CD14-positive monocyte (primary cell): ENCODE data around the gene SCAMP3. TPM values are rescaled to one million over a fixed set of nuclear protein-coding genes. Genes with fewer than 3 reads are reported as not detected.

Experiments used
- DNase-seq, 3 donors: peaks; one replicate each; pipeline ENCODE4 v3.0.0-alpha.2; 2011 to 2022
- H2AFZ ChIP-seq: 2 replicates; pipeline ENCODE4 v1.6.0; 2012; ENCODE audit warnings: mild to moderate bottlenecking, low read depth, low read length, inconsistent platforms; ENCODE audit not compliant: insufficient read depth, poor library complexity, severe bottlenecking
- H3K27ac ChIP-seq, 2 donors: 1 replicate in 1 of 2; 2 replicates in 1 of 2; pipeline ENCODE4 v1.5.1; 2012 to 2013; ENCODE audit warnings: low read length in 2 of 2, control low read depth in 1 of 2, inconsistent platforms in 1 of 2, low read depth in 1 of 2, mild to moderate bottlenecking in 1 of 2
- H3K27me3 ChIP-seq, 2 donors: one replicate each; pipeline versions ENCODE4 v1.6.0 to v1.6.1; 2011 to 2013; ENCODE audit warnings: low read length in 2 of 2; ENCODE audit not compliant: control insufficient read depth in 2 of 2, insufficient read depth in 2 of 2
- H3K36me3 ChIP-seq, 2 donors: replicated peaks in 1 of 2; 1 replicate in 1 of 2; 2 replicates in 1 of 2; pipeline versions ENCODE4 v1.5.1 to v1.6.1; 2012 to 2013; ENCODE audit warnings: low read length in 2 of 2, control low read depth in 1 of 2, inconsistent platforms in 1 of 2, mild to moderate bottlenecking in 1 of 2; ENCODE audit not compliant: insufficient read depth in 2 of 2, control insufficient read depth in 1 of 2
- H3K4me1 ChIP-seq, 2 donors: 1 replicate in 1 of 2; 2 replicates in 1 of 2; pipeline versions ENCODE4 v1.5.1 to v1.6.1; 2012 to 2013; ENCODE audit warnings: low read length in 2 of 2, control low read depth in 1 of 2, inconsistent platforms in 1 of 2, mild to moderate bottlenecking in 1 of 2, moderate library complexity in 1 of 2; ENCODE audit not compliant: insufficient read depth in 2 of 2, control insufficient read depth in 1 of 2
- H3K4me2 ChIP-seq: replicated peaks from 2 replicates; pipeline ENCODE3; 2012; ENCODE audit warnings: low read length, moderate library complexity, mild to moderate bottlenecking; ENCODE audit not compliant: poor library complexity, severe bottlenecking; ENCODE audit errors: extremely low read depth
- H3K4me3 ChIP-seq, 3 experiments: fragments of 200-600 bp in 1 of 3; sonication (generic) in 1 of 3; replicated peaks in 1 of 3; 1 replicate in 2 of 3; 2 replicates in 1 of 3; pipeline ENCODE4 v1.5.1; 2011 to 2013; ENCODE audit warnings: low read length in 3 of 3, mild to moderate bottlenecking in 3 of 3, control low read depth in 2 of 3, low read depth in 2 of 3, inconsistent platforms in 1 of 3, moderate library complexity in 1 of 3
- H3K79me2 ChIP-seq: 2 replicates; pipeline ENCODE4 v1.6.0; 2012; ENCODE audit warnings: mild to moderate bottlenecking, control low read depth, inconsistent platforms, low read length, moderate library complexity; ENCODE audit not compliant: insufficient read depth
- H3K9ac ChIP-seq: 2 replicates; pipeline ENCODE4 v1.6.0; 2017; ENCODE audit warnings: low read length, mild to moderate bottlenecking; ENCODE audit not compliant: insufficient read depth, poor library complexity, severe bottlenecking
- H3K9me3 ChIP-seq, 2 donors: replicated peaks in 1 of 2; 1 replicate in 1 of 2; 2 replicates in 1 of 2; pipeline versions ENCODE4 v1.5.1 to v1.6.1; 2012 to 2013; ENCODE audit warnings: low read length in 2 of 2, control low read depth in 1 of 2; ENCODE audit not compliant: control insufficient read depth in 1 of 2, insufficient read depth in 1 of 2
- H4K20me1 ChIP-seq: 2 replicates; pipeline ENCODE4 v1.6.0; 2012; ENCODE audit warnings: mild to moderate bottlenecking, low read length, control low read depth, moderate library complexity; ENCODE audit not compliant: insufficient read depth
- H3K27ac Mint-ChIP-seq, 7 donors: one replicate each; pipeline ENCODE4 v1.8.0; 2020; ENCODE audit warnings: mild to moderate bottlenecking in 7 of 7, mixed read lengths in 7 of 7, moderate library complexity in 6 of 7, inconsistent platforms in 2 of 7
- H3K27me3 Mint-ChIP-seq, 3 donors: one replicate each; pipeline ENCODE4 v1.8.0; 2021 to 2022; ENCODE audit warnings: low read depth in 3 of 3, mild to moderate bottlenecking in 3 of 3, mixed read lengths in 3 of 3, moderate library complexity in 3 of 3, inconsistent platforms in 1 of 3
- H3K36me3 Mint-ChIP-seq, 2 donors: one replicate each; pipeline ENCODE4 v1.8.0; 2020; ENCODE audit warnings: mixed read lengths in 2 of 2, inconsistent platforms in 1 of 2, mild to moderate bottlenecking in 1 of 2
- H3K4me1 Mint-ChIP-seq: one replicate; pipeline ENCODE4 v1.8.0; 2020; ENCODE audit warnings: mild to moderate bottlenecking, mixed read lengths
- H3K4me3 Mint-ChIP-seq, 2 donors: one replicate each; pipeline ENCODE4 v1.8.0; 2020; ENCODE audit warnings: mild to moderate bottlenecking in 2 of 2, mixed read lengths in 2 of 2, moderate library complexity in 1 of 2
- H3K9me3 Mint-ChIP-seq, 7 donors: one replicate each; pipeline ENCODE4 v1.8.0; 2020 to 2022; ENCODE audit warnings: mixed read lengths in 7 of 7, mild to moderate bottlenecking in 6 of 7, moderate library complexity in 6 of 7, inconsistent platforms in 2 of 7
- CTCF ChIP-seq: fragments of 200-600 bp; IDR thresholded peaks from one replicate; pipeline ENCODE4 v1.8.0; 2022; ENCODE audit warnings: antibody characterized with exemption, mild to moderate bottlenecking
- WGBS: methylation state at CpG from one replicate; pipeline ENCODE4 v1.1.5; 2013; ENCODE audit warnings: missing lambda C conversion rate; ENCODE audit not compliant: insufficient coverage; 5-methylcytosine and 5-hydroxymethylcytosine counted together
- intact Hi-C, 2 donors: fragments of 100-400 bp; cut with micrococcal nuclease; formaldehyde crosslinking; loops; one replicate each; pipeline versions ENCODE4 v1.15.0 to v1.15.1; 2023
- polyA plus RNA-seq, 3 donors: library from polyadenylated mRNA; depleted of rRNA in 1 of 3; unstranded in 2 of 3; stranded (reverse) in 1 of 3; fragments of 300-500 nt in 2 of 3; fragments of >200 nt in 1 of 3; fragmentation: Illumina TruSeq in 2 of 3; gene quantifications; 1 replicate in 2 of 3; 2 replicates in 1 of 3; pipeline ENCODE4 v1.2.3, GENCODE V29; 2012 to 2021

Gene SCAMP3
- polyA plus RNA-seq, 3 donors = 54.9 to 69.8 (median 64.9) TPM

- H3K36me3 Mint-ChIP-seq = peaks cover 0 to 5% of the 10 kb centered on the region in 2 donors
- Histone ChIP-seq H3K4me1 (peaks cover 6 to 9% of the 10 kb centered on the region in 2 donors), H3K79me2 (no peaks in the 10 kb centered on the region), H3K9me3 (no peaks in the 10 kb centered on the region), H3K9ac (no peak overlapping the region), H3K4me3 (no peak overlapping the region), H3K27ac (no peak overlapping the region), H3K27me3 (peaks cover 17 to 44% of the 10 kb centered on the region in 2 donors), H4K20me1 (no peaks in the 10 kb centered on the region), H2AFZ (peak overlapping the region; percentile 35), H3K4me2 (no peak overlapping the region), H3K36me3 (no peaks in the 10 kb centered on the region)
- peaks cover 0 to 5% (median 3%) of the 10 kb centered on the region in 7 donors for H3K9me3 Mint-ChIP-seq
- WGBS = 20% methylated on average over 45 of the region's 47 CpGs
- H3K27ac Mint-ChIP-seq = no peak overlapping the region
- intact Hi-C loops = no loop called here
- peaks cover 10% of the 10 kb centered on the region for H3K4me1 Mint-ChIP-seq
- DNase-seq = no peak
- peaks cover 43 to 68% (median 56%) of the 10 kb centered on the region in 3 donors for H3K27me3 Mint-ChIP-seq
- no peak for TF ChIP-seq CTCF
- H3K4me3 Mint-ChIP-seq = peak overlapping the region in 1 of 2 donors; percentile 73
These were observed 33.2 kb upstream of the SCAMP3 start for GRCh38 chr1:155295183-155295941.

- H2AFZ ChIP-seq = peak overlapping the region; percentile 35
- H3K36me3 Mint-ChIP-seq = peaks cover 0 to 5% of the 10 kb centered on the region in 2 donors
- intact Hi-C loops = no loop called here
- H3K4me2 ChIP-seq = no peak overlapping the region
- peaks cover 17 to 44% of the 10 kb centered on the region in 2 donors for H3K27me3 ChIP-seq
- H3K27ac Mint-ChIP-seq = peak overlapping the region in 1 of 7 donors; percentile 44
- no peaks in the 10 kb centered on the region for H3K9me3 ChIP-seq
- no peaks in the 10 kb centered on the region for H3K36me3 ChIP-seq
- peaks cover 0 to 5% (median 3%) of the 10 kb centered on the region in 7 donors for H3K9me3 Mint-ChIP-seq
- no peak overlapping the region for H3K9ac ChIP-seq
- peak overlapping the region; percentile 49 to 73 for H3K4me3 Mint-ChIP-seq
- TF ChIP-seq CTCF = no peak
- peaks cover 43 to 68% (median 56%) of the 10 kb centered on the region in 3 donors for H3K27me3 Mint-ChIP-seq
- H3K27ac ChIP-seq = no peak overlapping the region
- no peak overlapping the region for H3K4me3 ChIP-seq
- peaks cover 6 to 9% of the 10 kb centered on the region in 2 donors for H3K4me1 ChIP-seq
- H3K79me2 ChIP-seq = no peaks in the 10 kb centered on the region
- DNase-seq = no peak
- no peaks in the 10 kb centered on the region for H4K20me1 ChIP-seq
- WGBS = 28% methylated on average over 39 of the region's 46 CpGs
- peaks cover 10% of the 10 kb centered on the region for H3K4me1 Mint-ChIP-seq
These were observed 32.5 kb upstream of the SCAMP3 start for GRCh38 chr1:155294520-155295182.
